GM19025 (cell line): ENCODE data around the gene RAP1GAP2.

Experiments
- ATAC-seq: cut with Tn5 transposase; IDR thresholded peaks from one replicate; pipeline ENCODE4 v1.9.1; 2021; ENCODE audit warnings: mild to moderate bottlenecking, low read depth, moderate library complexity; ENCODE audit not compliant: unreplicated experiment

The RAP1GAP2 gene

GRCh38 chr17:2852221-2852620 is 56.0 kb downstream of the RAP1GAP2 start:
- ATAC-seq: no peak

DNA sequence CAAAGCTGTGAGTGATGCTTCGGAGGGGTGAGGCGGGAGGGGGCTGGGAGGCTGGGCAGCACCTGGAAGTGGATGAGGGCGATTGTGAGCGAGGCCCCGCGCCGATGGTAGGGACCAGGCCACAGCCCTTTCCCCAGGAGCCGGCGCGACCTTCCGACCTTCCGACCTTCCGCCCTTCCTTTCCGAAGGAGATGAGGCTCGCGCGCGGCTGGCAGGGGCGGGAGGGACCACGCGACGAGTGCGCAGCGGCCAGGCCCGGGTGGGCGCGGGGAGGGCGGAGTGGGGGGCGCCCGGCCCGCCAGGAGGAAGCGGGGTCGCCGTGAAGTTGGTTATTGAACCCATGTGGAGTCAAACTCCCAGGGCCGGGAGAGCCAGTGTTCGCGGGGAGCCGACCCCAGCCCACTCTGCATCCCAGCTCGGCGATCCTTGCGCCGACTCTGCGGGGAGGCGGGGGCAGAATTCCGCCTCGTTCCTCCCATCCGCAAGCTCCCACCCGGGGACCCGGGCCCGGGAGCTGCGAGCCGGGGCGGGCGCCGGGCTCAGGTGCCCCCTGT is 56.6 kb downstream of the RAP1GAP2 start:
- no peak for ATAC-seq

DNA sequence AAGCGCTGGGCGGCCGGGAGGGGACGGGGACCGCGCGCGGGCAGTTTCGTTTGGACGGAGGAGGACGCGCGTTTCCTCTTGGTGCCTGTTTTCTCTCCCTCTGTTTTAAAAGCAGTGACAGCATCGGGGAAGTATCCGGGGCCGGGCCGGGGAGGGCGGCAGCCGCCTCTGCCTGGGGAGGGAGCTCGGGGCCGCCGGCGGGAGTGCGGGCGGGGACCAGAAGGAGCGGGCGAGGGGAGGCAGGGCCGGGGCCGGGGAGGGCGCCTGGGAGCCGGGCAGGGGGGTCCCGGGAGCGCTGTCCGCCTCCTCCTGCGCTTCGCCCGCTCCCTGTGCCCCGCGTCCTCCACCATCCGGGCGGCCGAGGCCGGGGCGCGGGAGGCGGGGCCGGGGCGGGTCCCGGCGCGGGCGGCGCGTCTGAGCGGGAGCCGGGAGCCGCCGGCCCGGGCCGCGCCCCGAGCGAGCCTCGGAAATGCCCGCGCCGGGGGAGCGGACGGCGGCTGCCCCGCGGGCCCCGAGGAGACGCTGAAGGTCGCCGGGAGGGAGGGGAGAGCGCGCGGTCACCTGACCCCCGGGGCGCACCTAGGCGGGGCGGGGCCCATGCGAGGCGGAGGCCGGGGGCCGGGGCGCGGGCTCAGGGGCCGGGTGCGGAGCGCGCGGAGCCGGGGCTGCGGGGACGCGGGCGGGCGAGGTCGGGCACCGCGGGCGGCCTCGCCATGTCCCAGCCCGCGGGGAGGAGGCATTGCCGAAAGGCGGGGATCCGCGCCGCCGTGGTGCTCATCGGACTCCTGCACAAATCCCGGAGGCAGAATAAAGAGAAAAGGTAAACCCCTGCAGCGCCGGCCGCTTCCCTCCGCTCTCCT is 57.3 kb downstream of the RAP1GAP2 start:
- no peak for ATAC-seq

DNA sequence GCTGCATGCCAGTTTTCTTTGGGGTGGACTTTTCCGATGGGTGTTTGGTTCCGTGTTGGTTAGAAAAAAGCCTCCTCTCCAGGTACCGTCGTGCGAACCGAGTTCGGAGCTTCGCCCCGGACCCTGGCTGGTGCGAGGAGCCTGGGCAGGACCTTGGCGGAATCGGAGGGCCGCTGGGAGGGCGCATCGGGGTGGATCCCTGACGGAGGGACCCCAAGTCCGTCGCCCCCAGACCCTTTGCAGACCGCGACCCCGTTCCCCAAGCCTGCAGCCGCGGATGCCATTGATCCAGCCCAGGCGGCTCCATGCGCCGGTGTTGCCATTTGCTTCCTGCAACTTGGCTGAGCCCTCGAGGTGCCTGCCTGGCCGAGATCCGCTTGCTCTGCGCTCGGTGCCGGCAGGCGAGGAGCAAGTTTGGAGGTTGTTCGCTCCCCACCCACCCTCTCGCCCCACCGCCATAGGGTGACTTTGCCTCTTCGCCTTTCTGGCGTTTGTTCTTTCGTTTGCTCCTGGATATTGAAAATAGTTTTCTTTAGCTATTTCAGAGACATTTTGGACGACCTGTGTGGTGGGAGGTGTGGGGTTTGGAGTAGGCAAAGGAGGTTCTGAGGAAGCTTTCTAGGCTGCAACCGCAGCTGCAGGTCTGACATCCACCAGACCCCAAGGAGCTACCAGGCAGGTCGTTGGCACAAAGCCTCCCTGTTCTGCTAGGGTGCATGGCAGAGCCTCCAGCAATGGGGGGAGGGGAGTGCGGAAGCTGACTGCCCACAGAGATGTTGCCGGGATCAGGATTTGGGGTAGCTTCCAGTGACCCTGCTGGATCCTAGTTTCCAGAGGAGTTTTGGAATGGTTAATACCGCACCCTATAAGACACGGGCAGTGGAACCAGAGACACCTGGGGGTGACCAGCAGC is 58.2 kb downstream of the RAP1GAP2 start:
- ATAC-seq: no peak

GRCh38 chr17:2855063-2855600 is 58.9 kb downstream of the RAP1GAP2 start:
- no peak for ATAC-seq

DNA sequence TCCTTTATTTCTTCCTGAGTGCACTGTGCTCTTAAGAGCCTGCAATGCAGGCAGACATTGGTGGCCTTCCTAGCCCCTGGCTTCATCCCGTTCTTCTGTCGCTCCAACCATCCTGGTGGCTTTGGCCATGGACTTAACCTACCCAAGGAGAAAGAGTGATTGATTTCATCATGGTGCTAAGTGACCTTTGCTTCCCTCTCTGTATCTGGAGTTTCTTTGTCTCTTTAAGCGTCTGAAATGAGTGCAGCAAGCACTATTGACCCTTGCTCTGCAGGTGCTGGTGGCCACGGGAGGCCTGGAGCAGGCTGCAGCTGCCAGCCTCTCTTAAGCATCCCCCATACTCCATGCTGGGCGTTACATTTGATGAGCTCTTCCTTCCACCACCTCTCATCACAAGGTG is 60.5 kb downstream of the RAP1GAP2 start:
- ATAC-seq: no peak

DNA sequence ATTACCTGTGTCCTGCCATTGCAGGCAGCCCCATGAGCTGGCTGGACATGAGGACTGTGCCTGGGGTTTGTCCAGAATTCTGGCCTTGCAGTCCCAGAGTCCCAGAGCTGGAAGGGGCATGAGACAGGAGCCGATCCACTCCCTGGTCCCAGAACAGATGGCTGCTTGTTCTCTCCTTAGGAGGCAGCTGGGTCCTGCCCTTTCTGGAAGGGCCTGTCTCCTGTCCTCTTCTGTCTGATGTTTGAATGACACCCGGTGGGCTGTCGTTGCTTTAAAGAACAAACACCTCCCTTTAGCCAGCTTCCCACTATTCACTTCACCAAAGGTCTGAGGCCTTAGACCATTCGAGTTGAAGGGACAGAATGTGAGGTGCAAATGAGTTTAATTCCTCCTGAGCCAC is 63.8 kb downstream of the RAP1GAP2 start:
- ATAC-seq: no peak

DNA sequence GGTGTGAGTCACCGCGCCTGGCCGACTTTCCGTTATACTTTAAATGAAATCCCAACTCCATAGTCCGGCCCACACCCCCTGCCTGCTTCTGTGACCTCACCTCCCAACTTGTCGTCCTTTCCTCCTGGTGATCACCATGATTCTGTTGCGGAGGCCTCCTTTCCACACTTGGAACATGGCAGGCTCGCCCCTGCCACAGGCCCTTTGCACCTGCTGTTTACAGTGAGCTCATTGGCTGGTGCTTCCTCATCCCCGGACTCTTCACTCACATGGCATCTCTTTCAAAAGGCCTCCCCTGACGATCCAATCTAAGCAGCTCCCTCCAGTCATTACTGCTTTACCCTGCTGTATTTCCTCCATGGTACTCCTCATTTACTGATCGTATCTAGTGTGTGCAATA is 64.6 kb downstream of the RAP1GAP2 start:
- no peak for ATAC-seq

- ATAC-seq: no peak
Observed at GRCh38 chr17:2862197-2862596, 66.0 kb downstream of the RAP1GAP2 start.

DNA sequence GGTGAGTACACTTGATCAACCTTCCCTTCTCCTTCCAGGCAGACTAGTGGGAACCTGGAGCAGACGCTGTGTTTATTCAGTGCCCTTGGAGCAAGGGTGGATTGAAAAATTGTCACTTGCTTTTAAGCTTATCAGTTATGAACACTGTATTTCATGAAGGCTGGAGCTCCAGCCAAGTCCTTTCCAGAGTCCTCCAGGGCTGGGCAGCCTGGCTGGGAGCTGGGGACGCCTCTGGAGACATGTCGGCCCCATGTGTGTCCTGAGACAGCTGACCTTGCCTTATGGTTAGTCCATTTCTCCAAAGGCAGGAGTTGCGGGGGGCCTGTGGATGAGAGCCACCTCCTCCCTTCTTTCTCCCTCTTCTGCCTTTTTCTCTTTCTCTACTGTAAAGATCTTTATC is 67.0 kb downstream of the RAP1GAP2 start:
- ATAC-seq: no peak

GRCh38 chr17:2865228-2865627 is 69.0 kb downstream of the RAP1GAP2 start:
- ATAC-seq: no peak

DNA sequence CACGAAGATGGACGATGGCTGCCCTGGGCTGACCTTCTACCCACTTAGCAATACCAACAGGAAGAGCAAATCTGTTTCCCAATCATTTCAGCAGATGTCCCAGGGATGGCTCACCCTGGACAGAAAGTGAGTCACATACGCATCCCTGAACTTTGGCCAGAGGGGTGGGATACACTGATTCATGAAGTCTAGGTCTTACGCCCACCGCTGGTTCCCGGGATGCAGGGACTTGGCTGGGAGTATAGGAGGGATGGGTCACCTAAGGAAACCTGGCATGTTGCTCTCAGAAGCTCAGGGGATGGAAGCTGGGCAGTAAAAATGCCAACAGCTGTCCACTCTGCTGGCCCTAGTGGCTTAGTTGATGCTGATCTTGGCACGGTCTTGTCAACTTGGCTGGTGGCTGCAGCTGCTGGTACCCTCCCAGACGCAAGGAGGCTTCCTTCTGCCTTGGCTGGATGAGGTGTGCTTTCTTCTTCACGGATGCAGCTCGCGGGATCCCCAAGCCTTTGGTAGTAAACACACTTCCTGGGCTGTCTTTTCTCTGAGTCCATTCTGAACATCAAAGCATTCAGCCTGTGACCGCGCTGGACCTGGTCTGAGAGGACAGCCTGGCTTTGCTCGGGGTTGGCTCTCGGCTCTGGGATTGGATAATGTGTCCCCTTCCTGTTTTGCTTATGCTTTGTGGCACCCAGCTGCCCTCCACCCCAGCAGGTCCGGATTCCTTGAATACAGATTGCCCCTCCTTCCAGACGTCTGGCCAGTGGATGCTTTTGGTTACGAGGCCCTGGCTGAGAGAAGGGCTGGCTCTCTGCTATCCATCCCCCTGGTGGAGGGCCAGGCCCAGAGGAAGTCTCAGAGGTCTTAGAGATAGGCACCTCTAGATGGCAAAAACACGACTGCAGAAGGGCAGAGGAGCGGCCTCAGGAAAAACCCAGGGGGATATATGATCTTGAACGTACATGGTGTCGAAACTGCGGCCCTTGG is 71.5 kb downstream of the RAP1GAP2 start:
- no peak for ATAC-seq

DNA sequence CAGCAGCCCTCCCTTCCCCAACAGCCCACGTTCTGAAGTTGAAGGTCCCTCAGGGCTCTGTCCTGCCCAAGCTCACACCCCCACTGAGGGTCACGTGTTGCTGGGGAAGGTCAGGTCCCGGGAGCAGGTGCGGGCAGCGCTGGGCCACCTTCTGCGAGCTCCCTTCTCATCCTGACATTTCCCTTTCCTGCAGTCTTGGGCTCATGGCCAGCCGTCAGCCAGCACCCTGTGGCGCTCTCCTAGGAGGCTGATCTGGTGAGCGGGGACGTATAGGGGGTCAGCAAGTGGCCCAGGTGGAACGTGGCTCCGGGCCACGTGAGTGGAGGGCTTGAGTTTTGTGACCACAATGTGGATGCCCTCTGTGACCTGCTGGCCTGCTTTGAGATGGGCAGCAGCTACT is 73.4 kb downstream of the RAP1GAP2 start:
- no peak for ATAC-seq

DNA sequence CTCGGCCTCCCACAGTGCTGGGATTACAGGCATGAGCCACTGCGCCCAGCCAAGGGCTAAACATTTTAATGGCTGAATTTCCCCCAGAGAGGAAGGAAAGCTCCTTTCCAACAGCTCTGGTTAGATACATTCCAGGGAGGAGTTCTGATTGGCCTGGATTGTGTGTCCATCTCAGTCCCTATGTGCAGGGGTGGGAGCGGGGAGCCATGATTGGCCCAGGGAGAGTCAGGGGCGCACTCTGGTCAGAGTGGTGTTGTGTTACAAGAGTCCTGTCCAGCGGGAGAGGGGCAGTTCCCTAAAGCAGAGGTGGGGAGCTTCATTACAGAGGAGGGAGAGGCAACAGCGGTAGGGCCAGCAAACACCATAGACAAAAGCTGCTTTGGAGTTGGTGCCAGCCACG is 75.0 kb downstream of the RAP1GAP2 start:
- no peak for ATAC-seq

DNA sequence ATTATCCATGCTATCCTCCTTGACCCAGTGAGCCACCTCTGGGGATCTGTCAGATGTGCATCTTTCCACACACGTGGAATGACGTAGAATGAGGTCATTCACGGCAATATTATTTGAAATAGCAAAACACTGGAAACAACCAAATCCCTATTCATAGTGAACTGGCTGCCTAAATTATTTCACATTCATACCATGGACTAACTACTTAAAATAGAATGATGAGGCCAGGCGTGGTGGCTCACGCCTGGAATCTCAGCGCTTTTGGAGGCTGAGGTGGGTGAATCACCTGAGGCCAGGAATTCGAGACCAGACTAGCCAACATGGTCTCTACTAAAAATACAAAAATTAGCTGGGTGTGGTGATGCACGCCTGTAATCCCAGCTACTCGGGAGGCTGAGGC is 75.5 kb downstream of the RAP1GAP2 start:
- no peak for ATAC-seq

GRCh38 chr17:2872282-2872681 is 76.0 kb downstream of the RAP1GAP2 start:
- ATAC-seq: no peak

GRCh38 chr17:2874189-2874686 is 78.0 kb downstream of the RAP1GAP2 start:
- ATAC-seq: no peak

- ATAC-seq: no peak
Observed at GRCh38 chr17:2875608-2876007, 79.4 kb downstream of the RAP1GAP2 start.

DNA sequence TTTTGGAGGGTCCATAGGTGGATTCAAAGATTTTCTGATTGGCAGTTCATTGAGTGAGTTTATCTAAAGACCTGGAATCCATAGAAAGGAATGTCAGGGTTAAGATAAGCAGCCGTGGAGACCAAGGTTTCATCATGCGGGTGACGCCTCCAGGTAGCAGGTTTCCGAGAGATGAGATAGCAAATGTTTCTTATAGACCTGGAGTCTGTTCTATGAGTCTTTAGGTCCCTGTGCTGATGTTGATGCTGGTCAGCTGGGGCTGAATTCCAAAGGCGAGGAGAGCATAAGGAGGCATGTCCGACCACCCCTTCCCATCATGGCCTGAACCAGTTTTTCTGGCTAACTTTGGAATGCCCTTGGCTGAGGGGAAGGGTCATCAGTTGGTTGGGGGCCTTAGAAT is 80.2 kb downstream of the RAP1GAP2 start:
- ATAC-seq: no peak
